Mucosa of stomach (tissue), 1 donor: ENCODE data around the gene ABCA4.

Source experiments
- H3K27me3 ChIP-seq: one replicate; pipeline ENCODE4 v1.7.0; 2013; ENCODE audit warnings: mild to moderate bottlenecking, low read length; ENCODE audit not compliant: control insufficient read depth, insufficient read depth
- H3K36me3 ChIP-seq: one replicate; pipeline ENCODE4 v1.7.0; 2013; ENCODE audit warnings: low read length; ENCODE audit not compliant: control insufficient read depth, insufficient read depth
- H3K4me1 ChIP-seq: one replicate; pipeline ENCODE4 v1.7.0; 2013; ENCODE audit warnings: mild to moderate bottlenecking, low read length; ENCODE audit not compliant: control insufficient read depth, insufficient read depth
- H3K4me3 ChIP-seq: one replicate; pipeline ENCODE4 v1.7.0; 2013; ENCODE audit warnings: low read length
- H3K9ac ChIP-seq: one replicate; pipeline ENCODE4 v1.7.0; 2013; ENCODE audit warnings: mild to moderate bottlenecking, low read length, moderate library complexity
- H3K9me3 ChIP-seq: one replicate; pipeline ENCODE4 v1.7.0; 2013; ENCODE audit warnings: mild to moderate bottlenecking, low read length, moderate library complexity; ENCODE audit not compliant: control insufficient read depth
- donor health status: Pancreatic carcinoma.

ABCA4 gene

DNA sequence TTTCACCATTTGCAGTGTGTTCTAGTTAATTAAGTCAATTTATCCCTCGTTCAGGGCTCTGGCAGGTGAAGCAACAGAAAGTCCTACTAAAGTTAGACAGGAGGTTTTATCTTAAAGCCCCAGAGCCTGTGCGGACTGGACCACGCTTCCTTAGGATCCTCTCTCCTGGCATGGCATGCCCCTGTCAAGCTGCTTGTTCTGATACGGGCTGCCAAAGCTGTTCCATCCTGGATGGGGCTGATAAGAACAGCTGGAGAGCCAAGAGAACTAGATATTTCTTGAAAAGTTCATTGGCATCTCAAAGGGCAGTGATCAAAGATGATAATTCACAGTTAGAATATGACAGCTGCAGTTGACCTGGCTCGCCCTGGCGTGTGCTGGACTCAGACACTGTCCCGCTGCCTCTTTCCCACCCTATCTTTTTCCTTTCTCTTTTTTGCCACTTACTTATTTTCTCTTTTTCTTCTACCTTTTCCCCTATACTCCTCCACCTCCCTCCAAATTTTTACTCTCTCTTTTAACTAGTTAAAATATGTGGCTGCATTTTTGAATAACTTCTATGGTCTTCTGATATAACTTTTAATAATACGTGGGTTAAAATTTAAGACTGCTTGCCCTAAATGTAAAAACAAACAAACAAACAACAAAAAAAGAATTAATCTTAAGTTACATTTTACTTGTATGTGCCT lies 96.7 kb downstream of the ABCA4 start:
- Histone ChIP-seq H3K36me3 (no peaks in the 10 kb centered on the region), H3K9me3 (no peaks in the 10 kb centered on the region), H3K27me3 (no peaks in the 10 kb centered on the region), H3K4me1 (peaks cover 8% of the 10 kb centered on the region), H3K9ac (no peak overlapping the region), H3K4me3 (no peak overlapping the region)

DNA sequence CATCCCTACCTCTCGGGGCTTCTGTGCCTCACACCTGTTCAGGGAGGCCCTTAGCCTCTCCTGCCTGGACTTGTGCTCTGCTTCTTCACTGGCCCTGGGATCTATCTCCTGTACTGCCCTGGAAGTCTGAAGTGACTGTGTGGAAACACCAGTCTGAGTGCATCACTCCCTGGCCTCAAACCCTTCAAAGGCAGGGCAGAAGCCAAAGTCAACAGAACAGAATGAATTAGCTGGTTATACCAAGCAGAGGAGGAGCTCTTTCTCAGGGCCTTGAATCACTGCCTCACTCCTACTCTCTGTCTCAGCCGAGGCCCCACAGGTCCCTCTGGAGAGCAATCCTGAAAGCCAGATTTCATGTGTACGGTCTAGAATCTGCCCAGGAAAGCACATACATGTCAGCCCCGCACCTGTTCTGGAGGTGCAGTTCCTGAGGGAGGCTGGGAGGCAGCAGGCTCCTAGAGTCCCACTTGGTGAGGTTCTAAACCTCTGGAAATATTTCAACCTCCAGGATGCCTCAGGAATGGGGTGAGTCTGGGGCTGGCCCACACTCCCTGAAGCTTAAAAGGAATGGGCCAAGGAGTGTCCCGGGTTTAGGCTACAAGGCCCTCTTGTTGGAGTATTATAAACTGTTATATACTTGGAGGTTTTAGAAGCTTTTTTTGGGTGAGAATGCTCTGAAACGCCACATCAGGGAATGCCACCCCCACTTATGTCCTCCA lies 98.3 kb downstream of the ABCA4 start:
- Histone ChIP-seq H3K9ac (no peak overlapping the region), H3K36me3 (no peaks in the 10 kb centered on the region), H3K4me3 (no peak overlapping the region), H3K27me3 (no peaks in the 10 kb centered on the region), H3K9me3 (no peaks in the 10 kb centered on the region), H3K4me1 (peaks cover 8% of the 10 kb centered on the region)

DNA sequence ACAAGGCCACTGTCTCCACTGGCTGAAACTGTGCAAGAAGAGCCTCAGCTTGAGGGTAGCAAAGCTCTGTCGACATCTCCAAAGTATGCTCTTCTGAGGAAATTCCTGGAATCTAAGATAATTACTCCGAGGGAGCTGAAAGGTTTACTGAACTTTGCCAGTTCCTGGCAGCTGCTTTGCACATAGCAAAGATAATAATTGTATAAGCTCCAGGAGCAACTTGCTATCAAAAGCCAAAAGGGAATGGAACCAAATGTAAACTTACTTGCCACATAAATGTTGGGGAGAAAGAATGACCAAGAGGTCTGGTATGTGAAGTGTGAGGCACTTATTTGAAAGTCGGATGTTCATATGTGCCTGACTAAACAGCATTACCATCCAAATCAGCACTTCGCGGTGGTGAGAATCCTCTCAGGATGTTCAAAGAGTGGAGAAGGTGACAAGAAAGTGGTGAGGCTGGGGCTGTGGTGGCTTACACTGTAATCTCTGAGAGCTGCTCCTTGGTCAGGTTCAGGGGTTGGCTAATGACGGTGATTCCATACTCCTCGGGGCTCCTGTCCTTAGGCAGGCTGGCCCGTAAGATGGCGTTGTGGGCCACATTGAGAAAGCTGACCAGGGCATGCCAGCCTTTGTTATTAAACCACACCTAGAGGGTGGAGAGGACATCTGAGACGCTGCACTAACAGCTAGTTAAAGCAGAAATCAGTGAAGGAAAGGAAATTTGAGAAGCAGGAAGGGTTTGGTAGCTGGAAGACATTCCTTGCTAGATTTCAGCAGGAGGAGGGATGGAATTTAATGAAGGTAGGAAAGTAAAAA lies 100.0 kb downstream of the ABCA4 start:
- H3K4me3 ChIP-seq = no peak overlapping the region
- H3K9me3 ChIP-seq = no peaks in the 10 kb centered on the region
- no peaks in the 10 kb centered on the region for H3K27me3 ChIP-seq
- H3K9ac ChIP-seq = no peak overlapping the region
- no peaks in the 10 kb centered on the region for H3K36me3 ChIP-seq
- H3K4me1 ChIP-seq = peaks cover 8% of the 10 kb centered on the region

DNA sequence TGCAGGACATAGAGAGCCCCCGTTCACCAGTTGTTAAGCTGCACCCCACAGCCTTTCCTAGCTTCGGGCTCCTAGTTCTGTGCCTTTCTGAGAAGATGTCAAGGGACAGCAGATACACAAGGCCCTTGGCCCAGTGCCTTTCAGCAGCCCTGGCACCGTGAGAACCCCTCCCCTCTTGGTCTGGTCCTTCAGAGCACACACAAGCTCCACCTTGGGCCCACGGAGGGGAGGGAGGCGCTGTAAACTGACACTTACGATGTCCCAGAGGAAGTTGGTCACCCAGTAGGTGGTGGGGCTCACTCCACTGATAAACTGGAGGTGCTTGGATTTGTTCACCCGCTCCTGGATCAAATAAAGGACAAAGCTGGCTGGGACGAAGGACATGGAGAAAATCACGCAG lies 101.6 kb downstream of the ABCA4 start:
- Histone ChIP-seq H3K9ac (no peak overlapping the region), H3K4me3 (no peak overlapping the region), H3K27me3 (peaks cover 8% of the 10 kb centered on the region), H3K36me3 (no peaks in the 10 kb centered on the region), H3K4me1 (peaks cover 8% of the 10 kb centered on the region), H3K9me3 (no peaks in the 10 kb centered on the region)

DNA sequence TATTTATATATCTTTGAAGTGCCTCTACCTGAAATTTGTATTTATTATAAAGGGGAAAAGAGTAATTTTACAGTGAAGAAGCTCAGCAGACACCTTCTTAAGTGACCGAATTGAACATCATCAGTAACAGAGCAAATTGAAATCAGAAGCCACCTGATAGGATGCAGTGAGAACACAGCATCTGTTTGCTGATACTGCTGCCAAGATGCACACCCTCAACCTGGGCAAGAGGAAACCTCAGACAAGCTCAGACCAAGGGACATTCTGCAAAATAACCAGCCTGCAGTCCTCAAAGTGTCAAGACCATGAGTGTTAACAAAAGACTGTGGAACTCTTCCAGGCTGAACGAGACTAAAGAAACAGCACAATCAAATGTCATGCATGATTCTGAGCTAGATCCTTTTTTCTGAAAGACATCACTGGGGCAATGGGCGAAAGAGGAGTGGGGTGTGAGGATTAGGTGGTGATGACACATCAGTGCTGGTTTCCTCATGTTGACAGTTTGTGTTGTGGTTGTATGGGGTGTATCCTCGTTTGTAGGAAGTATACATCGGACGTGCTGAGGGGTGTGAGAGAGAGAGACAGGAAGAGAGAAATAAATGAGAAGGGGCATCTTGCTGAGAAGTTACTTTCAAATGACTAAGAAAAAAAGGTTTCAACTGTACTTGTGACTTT lies 103.7 kb downstream of the ABCA4 start:
- H3K4me1 ChIP-seq = peaks cover 8% of the 10 kb centered on the region
- peaks cover 14% of the 10 kb centered on the region for H3K27me3 ChIP-seq
- no peak overlapping the region for H3K9ac ChIP-seq
- H3K4me3 ChIP-seq = no peak overlapping the region
- no peaks in the 10 kb centered on the region for H3K9me3 ChIP-seq
- no peaks in the 10 kb centered on the region for H3K36me3 ChIP-seq

DNA sequence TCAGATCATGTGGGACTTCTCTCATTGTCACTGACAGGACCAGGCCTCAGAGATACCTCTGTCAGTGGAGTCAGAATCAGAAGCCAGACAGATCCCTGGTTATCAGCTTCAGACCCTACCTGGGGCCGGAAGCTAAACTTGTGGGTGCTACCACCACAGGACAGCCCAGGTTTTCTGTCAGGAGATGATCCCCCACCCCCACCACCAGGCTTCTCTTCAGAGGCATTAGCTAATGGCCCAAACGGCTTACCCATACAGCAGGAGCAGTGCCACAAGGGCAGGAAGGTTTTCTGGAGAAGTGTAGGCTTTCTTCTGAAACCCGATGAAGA lies 105.5 kb downstream of the ABCA4 start:
- no peak overlapping the region for H3K9ac ChIP-seq
- H3K9me3 ChIP-seq = no peaks in the 10 kb centered on the region
- H3K4me1 ChIP-seq = no peaks in the 10 kb centered on the region
- H3K36me3 ChIP-seq = no peaks in the 10 kb centered on the region
- H3K27me3 ChIP-seq = peaks cover 18% of the 10 kb centered on the region
- no peak overlapping the region for H3K4me3 ChIP-seq

DNA sequence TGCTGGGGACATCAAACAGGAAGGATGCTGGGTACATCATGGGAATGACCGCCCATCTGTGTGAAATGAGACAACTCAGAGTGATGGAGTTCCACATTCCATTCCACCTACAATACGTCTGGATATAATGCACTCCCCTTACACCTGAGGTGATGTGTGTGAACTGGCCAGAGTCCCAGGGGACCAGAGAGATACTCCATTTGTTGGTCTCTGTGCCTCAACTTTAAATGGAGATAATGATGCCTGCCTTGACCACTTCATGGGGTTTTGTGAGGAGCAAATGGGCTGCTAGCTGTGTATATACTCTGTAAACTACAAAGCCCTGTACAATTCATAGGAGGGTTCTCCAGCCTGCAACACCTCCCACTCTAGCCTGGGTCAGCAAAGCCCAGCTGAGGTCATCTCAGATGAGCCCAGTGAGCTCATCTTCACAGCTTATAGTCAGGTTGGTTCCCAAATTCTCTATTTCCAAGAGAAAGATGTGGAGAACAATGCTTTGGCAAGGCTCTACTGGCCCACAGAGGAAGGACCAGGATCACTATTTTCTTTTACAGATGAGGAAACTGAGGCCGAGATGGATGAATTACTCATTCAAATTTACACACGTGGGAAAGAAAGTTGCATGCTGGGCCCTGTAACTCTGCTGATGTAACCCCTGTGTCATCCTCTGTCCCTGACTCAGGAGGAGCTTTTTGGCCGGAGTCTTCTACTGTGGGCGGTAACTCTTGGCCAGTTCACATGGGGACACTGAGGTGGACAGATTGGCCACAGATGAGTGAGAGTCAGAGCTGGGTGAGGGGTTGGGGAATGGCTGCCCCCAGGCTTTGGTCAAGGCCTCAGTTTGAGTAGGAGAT lies 106.1 kb downstream of the ABCA4 start:
- Histone ChIP-seq H3K4me3 (no peak overlapping the region), H3K27me3 (peaks cover 18% of the 10 kb centered on the region), H3K4me1 (no peaks in the 10 kb centered on the region), H3K9me3 (no peaks in the 10 kb centered on the region), H3K9ac (no peak overlapping the region), H3K36me3 (no peaks in the 10 kb centered on the region)

DNA sequence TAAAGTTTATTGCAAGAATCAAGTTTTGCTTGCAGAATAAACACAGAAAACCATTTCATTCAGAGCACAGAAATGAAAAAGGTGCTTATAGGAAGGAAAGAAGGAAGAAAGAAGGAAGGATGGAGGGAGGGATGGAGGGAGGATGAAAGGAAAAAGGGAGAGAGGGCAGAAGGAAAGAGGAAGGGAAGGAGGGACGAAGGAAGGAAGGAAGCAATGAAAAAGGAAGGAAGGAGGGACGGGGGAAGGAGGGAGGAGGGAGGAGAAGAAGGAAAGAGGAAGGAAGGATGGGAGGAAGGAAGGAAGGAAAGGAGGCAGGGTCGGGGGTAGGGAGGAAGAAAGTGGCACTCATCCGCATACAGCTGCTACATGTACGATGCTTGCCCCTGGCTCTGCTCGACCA lies 106.9 kb downstream of the ABCA4 start:
- Histone ChIP-seq H3K9ac (no peak overlapping the region), H3K36me3 (no peaks in the 10 kb centered on the region), H3K27me3 (peaks cover 26% of the 10 kb centered on the region), H3K4me3 (no peak overlapping the region), H3K4me1 (no peaks in the 10 kb centered on the region), H3K9me3 (no peaks in the 10 kb centered on the region)

DNA sequence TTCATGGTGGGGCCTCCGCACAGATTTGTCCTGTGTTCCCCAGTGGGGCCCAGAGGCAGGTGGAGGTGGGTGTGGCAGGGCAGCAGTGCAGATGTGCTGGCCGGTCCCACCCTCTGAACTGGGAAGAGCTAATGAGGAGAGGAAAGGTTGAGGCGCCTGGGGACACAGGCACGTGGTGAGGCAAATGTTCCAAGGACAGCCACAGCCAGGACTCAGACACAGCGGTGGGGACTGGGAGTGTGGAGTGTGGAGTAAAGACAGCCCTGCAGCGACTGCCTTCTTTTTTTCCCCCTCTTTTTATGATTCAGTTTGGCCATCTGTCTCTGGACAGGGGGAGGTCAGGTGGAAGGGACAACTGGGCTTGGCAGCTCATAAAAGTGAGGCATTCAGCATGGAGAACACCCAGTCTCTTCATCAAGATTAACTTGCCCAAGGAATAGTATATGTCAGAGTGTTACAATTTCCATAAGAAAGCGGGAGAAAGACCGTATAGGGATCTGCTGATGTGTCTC lies 107.5 kb downstream of the ABCA4 start:
- Histone ChIP-seq H3K4me1 (no peaks in the 10 kb centered on the region), H3K4me3 (no peak overlapping the region), H3K9ac (no peak overlapping the region), H3K27me3 (peaks cover 27% of the 10 kb centered on the region), H3K9me3 (no peaks in the 10 kb centered on the region), H3K36me3 (no peaks in the 10 kb centered on the region)

DNA sequence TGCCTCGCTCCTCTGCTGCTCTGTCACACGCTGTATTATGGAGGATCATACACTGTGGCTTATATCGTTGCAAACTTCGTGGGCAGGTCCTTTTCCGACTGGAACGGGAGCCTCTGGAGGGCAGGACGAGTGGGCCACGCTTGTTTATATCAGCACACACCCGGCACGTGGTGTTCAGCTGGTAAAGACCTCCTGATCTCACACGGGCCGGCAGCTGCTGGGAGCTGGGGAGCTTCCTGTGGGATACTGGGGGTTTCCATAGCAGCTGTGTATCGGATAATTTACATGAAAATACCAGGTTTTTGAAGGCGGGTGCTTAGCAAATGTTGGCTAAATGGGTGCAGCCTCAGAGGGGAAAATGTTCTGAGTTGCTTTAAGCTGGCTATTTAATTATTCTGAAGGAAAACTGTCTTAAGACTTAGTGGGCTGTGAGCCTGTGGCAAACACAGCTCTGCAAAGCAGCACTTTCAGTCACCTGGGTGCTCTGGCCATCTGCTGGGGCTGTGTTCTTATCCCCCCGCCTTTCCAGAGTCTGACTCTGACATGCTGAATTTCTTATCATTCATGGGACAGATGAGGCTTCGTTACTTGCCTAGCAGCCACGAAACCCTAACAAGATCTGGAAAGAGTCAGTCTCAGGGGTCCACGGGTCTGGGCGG lies 108.1 kb downstream of the ABCA4 start:
- H3K9me3 ChIP-seq = no peaks in the 10 kb centered on the region
- H3K4me1 ChIP-seq = no peaks in the 10 kb centered on the region
- peaks cover 27% of the 10 kb centered on the region for H3K27me3 ChIP-seq
- no peaks in the 10 kb centered on the region for H3K36me3 ChIP-seq
- no peak overlapping the region for H3K4me3 ChIP-seq
- H3K9ac ChIP-seq = no peak overlapping the region
